HCT116 (cell line): ENCODE results near the gene G0S2. TPM values are rescaled to one million over a fixed set of nuclear protein-coding genes. Genes with fewer than 3 reads are reported as not detected.
A peak's percentile ranks its signal among the peaks of the same experiment; 100 is the strongest.

ENCODE experiments used
- ATAC-seq: fragments of 200-7000 bp; cut with Tn5 transposase; 2 replicates; pipeline ENCODE4 v1.9.1; 2020; ENCODE audit warnings: mild to moderate bottlenecking, moderate library complexity
- BruUV-seq: library from RNA; stranded (reverse); fragments of 400-500 nt; replicated peaks from 2 replicates; lab custom pipeline; 2021; lab: Mats Ljungman, UMichigan
- CTCF ChIA-PET: fragments of 300-600 bp; sonication (Branson Sonifier 250); formaldehyde crosslinking; loops from one replicate; lab custom pipeline; 2021; ENCODE audit warnings: antibody characterized with exemption; lab: Charles Lee
- POLR2A ChIA-PET: fragments of 300-600, 350-600 bp; sonication (Branson Sonifier 250); formaldehyde crosslinking; loops from one replicate; lab custom pipeline; 2021; ENCODE audit warnings: antibody characterized with exemption; lab: Charles Lee
- RAD21 ChIA-PET, 2 experiments: fragments of 300-600 bp; sonication (Branson Sonifier 250); formaldehyde crosslinking; loops; one replicate each; lab custom pipeline; 2023; ENCODE audit warnings: low total read pairs in 2 of 2; ENCODE audit not compliant: uncharacterized antibody in 2 of 2, unreplicated experiment in 2 of 2, low non-redundant PET in 1 of 2; lab: Charles Lee
- DNase-seq: peaks from one replicate; pipeline ENCODE4 v3.0.0-alpha.2; 2010; ENCODE audit warnings: low read depth, low spot score
- H2AFZ ChIP-seq: fragments of 200-600 bp; shearing (Covaris generic), sonication (generic); 2 replicates; pipeline ENCODE4 v1.6.1; 2017; ENCODE audit warnings: low read depth, mixed run types, mixed read lengths, antibody characterized with exemption, low read length; ENCODE audit not compliant: poor library complexity, severe bottlenecking
- H3K27ac ChIP-seq: 2 replicates; pipeline ENCODE4 v1.5.1; 2012; ENCODE audit warnings: low read depth, low read length
- H3K27me3 ChIP-seq: fragments of 200-600 bp; sonication (generic); 2 replicates; pipeline ENCODE4 v1.6.1; 2016; ENCODE audit warnings: mixed run types, low read length, mixed read lengths; ENCODE audit not compliant: insufficient read depth
- H3K36me3 ChIP-seq, 2 experiments: fragments of 200-500 bp in 1 of 2; fragments of 200-600 bp in 1 of 2; sonication (Bioruptor generic) in 1 of 2; sonication (generic) in 1 of 2; 2 replicates each; pipeline versions ENCODE4 v1.5.1 to v1.6.1; 2014 to 2016; ENCODE audit warnings: low read length in 2 of 2, inconsistent platforms in 1 of 2, mixed read lengths in 1 of 2, mixed run types in 1 of 2; ENCODE audit not compliant: insufficient read depth in 2 of 2, control insufficient read depth in 1 of 2
- H3K4me1 ChIP-seq, 2 experiments: fragments of 200-600 bp in 1 of 2; sonication (generic) in 1 of 2; 2 replicates each; pipeline versions ENCODE4 v1.5.1 to v1.6.1; 2012 to 2017; ENCODE audit warnings: low read length in 2 of 2, inconsistent platforms in 1 of 2, mild to moderate bottlenecking in 1 of 2, mixed read lengths in 1 of 2, mixed run types in 1 of 2, moderate library complexity in 1 of 2; ENCODE audit not compliant: insufficient read depth in 2 of 2, control insufficient read depth in 1 of 2
- H3K4me2 ChIP-seq: fragments of 200-600 bp; sonication (generic); 2 replicates; pipeline ENCODE4 v1.6.1; 2017; ENCODE audit warnings: mixed run types, low read length, mixed read lengths
- H3K4me3 ChIP-seq, 2 experiments: fragments of 200-600 bp in 1 of 2; sonication (generic) in 1 of 2; replicated peaks in 1 of 2; 2 replicates each; pipeline ENCODE4 v1.5.1; 2011 to 2016; ENCODE audit warnings: low read length in 2 of 2, control low read depth in 1 of 2, low read depth in 1 of 2, mild to moderate bottlenecking in 1 of 2, mixed read lengths in 1 of 2, mixed run types in 1 of 2
- H3K79me2 ChIP-seq: fragments of 200-600 bp; sonication (generic); 2 replicates; pipeline ENCODE4 v1.6.1; 2017; ENCODE audit warnings: mild to moderate bottlenecking, mixed run types, low read length, moderate library complexity, mixed read lengths; ENCODE audit not compliant: insufficient read depth
- H3K9ac ChIP-seq: fragments of 200-600 bp; sonication (generic); 2 replicates; pipeline ENCODE4 v1.6.1; 2016; ENCODE audit warnings: low read length, mixed read lengths
- H3K9me2 ChIP-seq: fragments of 200-600 bp; sonication (generic), shearing (Covaris generic); 2 replicates; pipeline ENCODE4 v1.6.1; 2017; ENCODE audit warnings: mixed run types, mild to moderate bottlenecking, moderate library complexity; ENCODE audit not compliant: insufficient read depth
- H3K9me3 ChIP-seq, 2 experiments: fragments of 200-500 bp in 1 of 2; fragments of 200-600 bp in 1 of 2; sonication (Bioruptor generic) in 1 of 2; sonication (generic) in 1 of 2; 2 replicates each; pipeline ENCODE4 v1.6.1; 2014 to 2017; ENCODE audit warnings: low read length in 2 of 2, mixed read lengths in 2 of 2, inconsistent platforms in 1 of 2, low read depth in 1 of 2, mild to moderate bottlenecking in 1 of 2, mixed run types in 1 of 2, moderate library complexity in 1 of 2; ENCODE audit not compliant: control insufficient read depth in 1 of 2, insufficient read depth in 1 of 2
- H4K20me1 ChIP-seq: fragments of 200-600 bp; sonication (generic), shearing (Covaris generic); 2 replicates; pipeline ENCODE4 v1.6.1; 2017; ENCODE audit warnings: mixed run types, mild to moderate bottlenecking, moderate library complexity; ENCODE audit not compliant: insufficient read depth
- CBX3 ChIP-seq: IDR thresholded peaks from 2 replicates; pipeline ENCODE4 v1.6.1; 2012; ENCODE audit warnings: low read depth
- EGR1 ChIP-seq: IDR thresholded peaks from 2 replicates; pipeline ENCODE4 v1.6.1; 2012; ENCODE audit warnings: low read depth
- ELF1 ChIP-seq: IDR thresholded peaks from 2 replicates; pipeline ENCODE4 v1.6.1; 2012; ENCODE audit warnings: low read depth, borderline replicate concordance
- EZH2phosphoT487 ChIP-seq: fragments of 200-600 bp; IDR thresholded peaks from 2 replicates; pipeline ENCODE4 v1.6.1; 2018; ENCODE audit warnings: antibody characterized with exemption, borderline replicate concordance
- SIN3A ChIP-seq: IDR thresholded peaks from 2 replicates; pipeline ENCODE4 v1.6.1; 2012; ENCODE audit warnings: low read depth
- SRF ChIP-seq: IDR thresholded peaks from 2 replicates; pipeline ENCODE4 v1.6.1; 2012; ENCODE audit warnings: low read depth
- ZFX ChIP-seq: fragments of 450-650 bp; IDR thresholded peaks from 2 replicates; pipeline ENCODE4 v1.6.1; 2017
- intact Hi-C: fragments of 100-400 bp; cut with micrococcal nuclease; formaldehyde crosslinking; loops from 2 replicates; pipeline ENCODE4 v1.10.0; 2022
- total RNA-seq: library from RNA; stranded (reverse); gene quantifications from one replicate; pipeline ENCODE4 v1.2.1, GENCODE V29; 2021; ENCODE audit not compliant: unreplicated experiment
- TF ChIP-seq, protein P1 (sequence below): IDR thresholded peaks from 2 replicates; pipeline ENCODE4 v1.6.1; 2011; ENCODE audit warnings: mild to moderate bottlenecking, low read length, moderate library complexity; ENCODE audit not compliant: insufficient replicate concordance; ENCODE audit errors: extremely low read depth
- TF ChIP-seq, protein P2 (sequence below): IDR thresholded peaks from 2 replicates; pipeline ENCODE4 v1.6.1; 2012
- TF ChIP-seq, protein P3 (sequence below): IDR thresholded peaks from 2 replicates; pipeline ENCODE4 v1.6.1; 2012
- TF ChIP-seq, protein P4 (sequence below), 3 experiments: fragments of 200-600 bp in 1 of 3; sonication (generic) in 1 of 3; IDR thresholded peaks in 2 of 3; conservative IDR thresholded peaks in 1 of 3; 2 replicates each; pipeline ENCODE4 v1.5.1; 2012 to 2017; ENCODE audit warnings: low read depth in 2 of 3, low read length in 2 of 3, antibody characterized with exemption in 1 of 3, borderline replicate concordance in 1 of 3, control low read depth in 1 of 3, mild to moderate bottlenecking in 1 of 3, mixed read lengths in 1 of 3, mixed run types in 1 of 3, moderate library complexity in 1 of 3; ENCODE audit not compliant: insufficient read depth in 1 of 3

Gene G0S2
- total RNA-seq, 1 experiment from 2014 or later, result not detected

DNA sequence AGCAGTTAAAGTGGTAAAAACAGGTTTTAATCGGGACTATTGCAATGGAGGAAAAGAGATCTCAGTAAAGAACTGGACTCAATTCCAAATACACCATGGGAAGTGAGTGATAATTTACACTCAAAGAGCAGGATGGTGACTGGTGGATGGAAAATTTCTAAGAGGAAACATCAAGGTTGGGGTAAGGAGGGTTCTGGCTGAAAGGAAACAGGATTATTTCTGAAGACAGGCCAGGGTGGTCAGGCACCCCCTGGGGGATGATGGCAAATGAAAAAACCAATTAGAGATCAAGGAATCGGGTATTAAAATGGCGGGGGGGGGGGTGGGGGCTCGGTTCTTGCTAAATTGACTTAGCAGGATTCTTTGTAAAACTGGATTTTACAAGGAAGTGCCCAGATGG, 17.1 kb downstream of the G0S2 start:
- no TSS peak for BruUV-seq
- ChIA-PET CTCF (interaction anchor here (1.3 to 2.3 kb wide), 5 partner anchors 39 to 123 kb away, joined by 3 to 12 read pairs (median 4); no protein-coding TSS in a partner anchor), RAD21 (interaction anchor here in 1 of 2 experiments (1.0 kb wide), 1 partner anchor 123 kb away, joined by 3 read pairs; no protein-coding TSS in a partner anchor), POLR2A (interaction anchor here (1.2 to 1.5 kb wide), 2 partner anchors 37 to 39 kb away, joined by 3 read pairs; no protein-coding TSS in a partner anchor)
- intact Hi-C loops, result loop anchor here (2.0 kb wide), 1 partner anchor 55 kb away; no protein-coding TSS in a partner anchor
- Histone ChIP-seq H3K4me3 (no peak overlapping the region), H3K79me2 (no peaks in the 10 kb centered on the region), H3K27me3 (peaks cover 16% of the 10 kb centered on the region; the same call in 1 of the 2 replicates), H3K4me2 (peak overlapping the region; percentile 47; the same call in 1 of the 2 replicates), H2AFZ (peak overlapping the region; percentile 95), H4K20me1 (no peaks in the 10 kb centered on the region), H3K4me1 (peaks cover 8 to 24% of the 10 kb centered on the region in 2 experiments; a peak in 3 of 4 replicates), H3K9me2 (no peaks in the 10 kb centered on the region), H3K27ac (no peak overlapping the region), H3K9me3 (no peaks in the 10 kb centered on the region), H3K36me3 (no peaks in the 10 kb centered on the region), H3K9ac (no peak overlapping the region)
- ATAC-seq (peak; percentile 26; the same call in 1 of the 2 replicates), DNase-seq (no peak)
- no peak for TF ChIP-seq SRF
- no peak for TF ChIP-seq EGR1
- TF ChIP-seq ELF1, result no peak
- TF ChIP-seq, protein P1, sequence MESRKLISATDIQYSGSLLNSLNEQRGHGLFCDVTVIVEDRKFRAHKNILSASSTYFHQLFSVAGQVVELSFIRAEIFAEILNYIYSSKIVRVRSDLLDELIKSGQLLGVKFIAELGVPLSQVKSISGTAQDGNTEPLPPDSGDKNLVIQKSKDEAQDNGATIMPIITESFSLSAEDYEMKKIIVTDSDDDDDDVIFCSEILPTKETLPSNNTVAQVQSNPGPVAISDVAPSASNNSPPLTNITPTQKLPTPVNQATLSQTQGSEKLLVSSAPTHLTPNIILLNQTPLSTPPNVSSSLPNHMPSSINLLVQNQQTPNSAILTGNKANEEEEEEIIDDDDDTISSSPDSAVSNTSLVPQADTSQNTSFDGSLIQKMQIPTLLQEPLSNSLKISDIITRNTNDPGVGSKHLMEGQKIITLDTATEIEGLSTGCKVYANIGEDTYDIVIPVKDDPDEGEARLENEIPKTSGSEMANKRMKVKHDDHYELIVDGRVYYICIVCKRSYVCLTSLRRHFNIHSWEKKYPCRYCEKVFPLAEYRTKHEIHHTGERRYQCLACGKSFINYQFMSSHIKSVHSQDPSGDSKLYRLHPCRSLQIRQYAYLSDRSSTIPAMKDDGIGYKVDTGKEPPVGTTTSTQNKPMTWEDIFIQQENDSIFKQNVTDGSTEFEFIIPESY, result no peak
- TF ChIP-seq EZH2phosphoT487, result no peak
- TF ChIP-seq CBX3, result no peak
- TF ChIP-seq, protein P2, sequence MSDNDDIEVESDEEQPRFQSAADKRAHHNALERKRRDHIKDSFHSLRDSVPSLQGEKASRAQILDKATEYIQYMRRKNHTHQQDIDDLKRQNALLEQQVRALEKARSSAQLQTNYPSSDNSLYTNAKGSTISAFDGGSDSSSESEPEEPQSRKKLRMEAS, result no peak
- TF ChIP-seq SIN3A, result no peak
- TF ChIP-seq, protein P3, sequence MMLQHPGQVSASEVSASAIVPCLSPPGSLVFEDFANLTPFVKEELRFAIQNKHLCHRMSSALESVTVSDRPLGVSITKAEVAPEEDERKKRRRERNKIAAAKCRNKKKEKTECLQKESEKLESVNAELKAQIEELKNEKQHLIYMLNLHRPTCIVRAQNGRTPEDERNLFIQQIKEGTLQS, result no peak
- TF ChIP-seq ZFX, result no peak
- TF ChIP-seq, protein P4, sequence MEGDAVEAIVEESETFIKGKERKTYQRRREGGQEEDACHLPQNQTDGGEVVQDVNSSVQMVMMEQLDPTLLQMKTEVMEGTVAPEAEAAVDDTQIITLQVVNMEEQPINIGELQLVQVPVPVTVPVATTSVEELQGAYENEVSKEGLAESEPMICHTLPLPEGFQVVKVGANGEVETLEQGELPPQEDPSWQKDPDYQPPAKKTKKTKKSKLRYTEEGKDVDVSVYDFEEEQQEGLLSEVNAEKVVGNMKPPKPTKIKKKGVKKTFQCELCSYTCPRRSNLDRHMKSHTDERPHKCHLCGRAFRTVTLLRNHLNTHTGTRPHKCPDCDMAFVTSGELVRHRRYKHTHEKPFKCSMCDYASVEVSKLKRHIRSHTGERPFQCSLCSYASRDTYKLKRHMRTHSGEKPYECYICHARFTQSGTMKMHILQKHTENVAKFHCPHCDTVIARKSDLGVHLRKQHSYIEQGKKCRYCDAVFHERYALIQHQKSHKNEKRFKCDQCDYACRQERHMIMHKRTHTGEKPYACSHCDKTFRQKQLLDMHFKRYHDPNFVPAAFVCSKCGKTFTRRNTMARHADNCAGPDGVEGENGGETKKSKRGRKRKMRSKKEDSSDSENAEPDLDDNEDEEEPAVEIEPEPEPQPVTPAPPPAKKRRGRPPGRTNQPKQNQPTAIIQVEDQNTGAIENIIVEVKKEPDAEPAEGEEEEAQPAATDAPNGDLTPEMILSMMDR (IDR thresholded peaks at IDR 0.05 in 2 of 3, conservative IDR thresholded peaks at IDR 0.05 in 1 of 3; ENCODE audit: borderline replicate concordance in 1 of 3, insufficient read depth in 1 of 3, low read depth in 2 of 3, low read length in 2 of 3), result no peak
